ENCODE results near the gene MPRIP.

Gene MPRIP

DNA sequence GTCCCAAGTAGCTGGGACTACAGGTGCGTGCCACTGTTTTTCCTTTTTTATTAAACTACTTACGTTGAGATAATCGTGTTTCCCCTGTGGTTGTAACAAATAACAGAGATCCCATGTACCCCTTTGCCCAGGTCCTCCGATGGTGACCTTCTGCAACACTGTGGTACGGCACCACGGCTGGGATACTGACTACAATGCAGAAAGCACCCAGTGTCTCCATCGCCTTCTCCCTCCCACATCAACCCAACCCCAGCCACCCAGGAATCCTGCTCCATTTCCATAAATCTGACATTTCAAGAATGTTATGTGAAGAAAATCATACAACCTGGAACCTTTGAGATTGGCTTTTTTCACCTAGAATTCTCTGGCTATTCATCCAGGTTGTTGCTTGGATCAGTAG, 22.1 kb downstream of the MPRIP start:
- DNase-seq (ENCODE audit: low read depth in 1 of 2, low spot score in 1 of 2) = no peak

- DNase-seq (ENCODE audit: low read depth in 1 of 2, low spot score in 1 of 2) = no peak
Observed at GRCh38 chr17:17066021-17066420, 23.8 kb downstream of the MPRIP start.

DNA sequence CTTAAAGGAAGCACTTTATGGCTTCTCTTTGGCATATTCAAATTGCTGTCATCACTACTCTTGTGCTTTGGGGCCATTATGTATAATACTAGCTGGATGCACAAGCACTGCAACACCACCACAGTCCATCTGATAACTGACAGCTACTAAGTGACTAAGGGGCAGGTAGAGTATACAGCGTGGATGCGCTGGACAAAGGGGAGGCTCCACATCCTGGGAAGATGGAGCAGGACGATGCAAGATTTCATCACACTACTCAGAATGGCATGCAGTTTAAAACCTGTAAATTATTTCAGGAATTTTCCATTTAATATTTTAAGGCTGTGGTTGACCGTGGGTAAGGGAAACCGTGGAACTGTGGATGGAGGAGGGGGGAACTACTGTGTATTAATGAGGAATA, 25.0 kb downstream of the MPRIP start:
- DNase-seq (ENCODE audit: low read depth in 1 of 2, low spot score in 1 of 2) = no peak

DNA sequence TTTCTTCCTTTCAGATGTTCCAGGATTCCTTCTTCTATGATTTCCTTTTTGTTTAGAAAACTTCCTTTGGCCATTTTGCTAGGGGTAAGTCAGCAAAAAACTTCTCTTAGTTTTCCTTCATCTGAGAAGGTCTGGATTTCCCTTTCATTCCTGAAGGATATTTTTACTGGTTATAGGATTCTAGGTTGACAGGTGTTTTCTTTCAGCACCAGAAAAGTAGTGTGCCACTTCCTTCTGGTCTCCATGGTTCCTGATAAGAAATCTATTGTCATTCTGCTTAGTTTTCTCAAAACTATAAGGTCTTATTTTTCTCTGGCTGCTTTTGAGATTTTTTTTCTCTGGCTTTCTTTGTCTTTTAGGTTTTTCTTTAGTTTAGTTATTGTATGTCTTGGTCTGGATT, 27.6 kb downstream of the MPRIP start:
- DNase-seq (ENCODE audit: low read depth in 1 of 2, low spot score in 1 of 2) = no peak

DNA sequence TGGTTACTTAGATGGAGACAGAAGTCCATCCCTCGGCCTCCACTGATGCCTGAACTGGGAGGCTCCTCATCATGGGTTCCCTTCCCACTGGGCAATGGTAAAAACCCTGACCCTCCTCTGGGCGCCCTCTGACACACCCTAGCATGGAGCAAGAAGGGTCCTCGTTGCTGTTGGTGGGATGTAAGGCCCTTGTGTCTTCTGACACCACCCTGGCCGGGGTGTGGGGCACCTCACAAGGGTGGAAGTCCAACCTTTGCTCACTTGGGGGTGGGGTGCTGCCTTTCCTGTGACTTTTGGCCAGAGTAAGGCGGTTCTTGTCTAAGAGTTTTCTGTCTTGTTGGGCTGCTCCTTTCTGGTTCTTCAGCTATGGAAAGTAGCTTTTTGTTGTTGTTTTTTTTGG, 28.7 kb downstream of the MPRIP start:
- no peak for DNase-seq (ENCODE audit: low read depth in 1 of 2, low spot score in 1 of 2)

DNA sequence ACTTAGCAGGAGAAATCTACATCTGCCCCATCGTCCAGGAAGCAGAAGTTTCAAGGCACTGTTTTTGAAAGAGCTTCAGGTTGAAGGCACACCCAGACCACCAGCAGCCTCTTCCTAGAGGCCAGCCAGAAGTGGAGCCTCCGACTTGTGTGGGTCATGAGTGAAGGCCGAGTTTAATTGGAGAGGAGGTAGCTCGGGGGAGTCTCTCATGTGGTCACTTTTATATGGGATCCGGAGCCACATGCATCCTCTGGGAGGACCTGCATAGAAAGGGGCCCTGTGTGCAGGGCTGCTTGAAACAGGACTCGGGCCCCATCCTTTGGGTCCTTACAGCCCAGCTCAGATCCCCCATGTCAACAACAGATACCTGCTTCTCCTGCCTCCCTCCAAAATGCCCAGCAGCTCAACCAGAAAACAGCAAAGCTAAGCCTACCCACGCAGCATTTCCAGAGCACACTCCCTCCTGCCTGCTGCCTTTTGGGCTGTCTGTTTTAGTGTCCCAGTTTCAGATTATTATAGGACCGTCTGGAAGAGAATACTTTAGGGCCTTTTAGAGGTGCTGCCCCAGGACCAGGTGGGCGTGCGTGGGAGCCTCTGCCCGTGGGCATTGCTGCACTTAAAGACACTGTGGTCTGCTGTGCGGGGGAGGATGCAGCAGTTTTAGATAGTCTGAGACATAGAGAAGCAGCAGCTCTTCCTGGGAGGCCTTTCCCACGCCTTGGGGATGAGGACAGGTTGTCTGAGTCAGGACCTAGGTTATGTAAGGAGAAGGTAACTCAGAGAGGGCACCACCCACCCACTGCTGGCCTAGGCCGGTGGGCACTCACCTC, 29.5 kb downstream of the MPRIP start:
- no peak for DNase-seq (ENCODE audit: low read depth in 1 of 2, low spot score in 1 of 2)

- DNase-seq (ENCODE audit: low read depth in 1 of 2, low spot score in 1 of 2) = no peak
Observed at GRCh38 chr17:17072546-17072945, 30.3 kb downstream of the MPRIP start.

- no peak for DNase-seq (ENCODE audit: low read depth in 1 of 2, low spot score in 1 of 2)
Observed at GRCh38 chr17:17073030-17073564, 30.8 kb downstream of the MPRIP start.

DNA sequence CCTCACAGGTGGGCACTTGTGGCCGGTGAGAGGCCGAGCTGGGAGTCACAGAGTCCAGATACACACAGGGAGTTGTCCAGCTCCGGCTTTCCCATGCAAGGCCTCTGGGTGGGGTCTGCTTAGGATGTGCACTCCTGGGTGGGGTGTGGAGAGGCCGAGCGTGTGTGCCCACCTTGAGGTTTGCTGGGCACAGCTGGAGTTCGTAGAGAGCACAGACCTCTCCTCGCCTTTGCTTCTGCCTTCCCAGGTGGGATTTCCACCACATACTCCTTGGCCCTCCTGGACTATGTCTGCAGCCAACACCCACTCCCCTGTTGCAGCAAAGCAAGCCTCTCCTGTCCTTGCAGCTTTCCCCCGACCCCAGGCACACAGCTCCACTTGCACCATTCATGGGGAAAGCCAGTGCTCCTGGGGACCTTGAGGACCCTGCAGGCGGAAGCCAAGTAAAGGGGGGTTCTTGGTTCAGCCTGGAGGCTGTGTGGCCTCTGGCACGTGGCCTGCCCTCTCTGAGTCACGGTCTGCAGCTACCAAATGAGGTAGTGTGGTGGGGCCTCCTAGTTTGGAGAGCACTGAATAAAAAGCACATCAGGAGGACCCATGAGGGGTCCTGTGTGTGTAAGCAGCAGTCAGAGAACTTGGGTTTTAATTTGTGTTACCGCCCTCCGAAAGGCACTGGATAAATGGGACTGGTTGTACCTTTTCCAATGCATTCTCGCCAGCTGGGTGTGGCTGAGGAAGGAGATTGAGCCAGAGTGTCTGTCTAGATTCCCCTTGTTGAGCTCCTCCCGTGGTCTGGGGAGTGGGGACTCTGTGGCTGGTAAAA, 31.5 kb downstream of the MPRIP start:
- DNase-seq (ENCODE audit: low read depth in 1 of 2, low spot score in 1 of 2) = no peak

DNA sequence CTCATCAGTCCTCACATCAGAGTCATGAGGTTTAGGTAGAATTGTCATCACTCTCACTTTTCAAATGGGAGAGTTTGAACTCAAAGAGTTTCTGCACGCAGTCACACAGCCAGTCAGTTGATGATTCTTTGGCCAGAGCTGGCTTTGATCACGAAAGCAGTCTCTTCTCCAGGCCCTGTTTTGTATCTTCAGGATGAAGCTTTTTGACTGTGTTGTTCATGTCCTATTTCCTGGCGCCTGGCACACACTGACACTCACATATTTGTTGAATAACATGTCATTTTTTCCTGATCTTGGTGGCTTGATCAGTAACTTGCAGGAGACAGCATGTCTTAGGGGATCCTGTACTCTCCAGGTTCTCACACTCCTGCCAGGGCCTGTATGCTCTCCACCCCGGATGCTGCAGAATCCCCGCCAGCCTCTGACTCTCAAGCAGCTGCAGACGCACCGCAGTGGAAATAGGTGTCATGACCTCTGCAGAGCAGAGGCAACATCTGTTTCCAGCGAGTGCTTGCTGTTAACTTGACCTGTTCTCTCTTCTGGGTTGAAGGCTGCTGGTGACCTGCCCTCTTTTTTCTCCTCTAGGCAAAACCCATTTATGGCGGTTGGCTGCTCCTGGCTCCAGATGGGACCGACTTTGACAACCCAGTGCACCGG, 33.0 kb downstream of the MPRIP start:
- DNase-seq (ENCODE audit: low read depth in 1 of 2, low spot score in 1 of 2) = no peak

GRCh38 chr17:17076066-17076465, 33.8 kb downstream of the MPRIP start:
- no peak for DNase-seq (ENCODE audit: low read depth in 1 of 2, low spot score in 1 of 2)

DNA sequence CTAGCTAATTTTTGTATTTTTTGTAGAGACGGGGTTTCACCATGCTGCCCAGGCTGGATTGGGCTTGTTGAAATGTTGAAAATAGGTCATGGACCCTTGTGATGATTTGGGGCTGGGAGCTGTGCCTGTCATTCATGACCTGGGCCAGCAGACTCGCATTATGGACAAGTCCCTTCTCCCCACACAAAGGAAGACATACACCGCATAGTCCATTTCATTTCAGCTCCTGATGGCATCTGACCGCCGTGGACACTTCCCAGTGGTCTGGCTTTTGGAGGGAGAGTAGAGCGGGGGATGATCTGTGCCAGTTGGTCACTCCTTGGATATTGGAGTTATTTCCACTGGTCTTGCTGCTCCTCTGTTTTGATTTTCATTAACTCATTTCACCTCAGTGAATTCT, 34.8 kb downstream of the MPRIP start:
- no peak for DNase-seq (ENCODE audit: low read depth in 1 of 2, low spot score in 1 of 2)

DNA sequence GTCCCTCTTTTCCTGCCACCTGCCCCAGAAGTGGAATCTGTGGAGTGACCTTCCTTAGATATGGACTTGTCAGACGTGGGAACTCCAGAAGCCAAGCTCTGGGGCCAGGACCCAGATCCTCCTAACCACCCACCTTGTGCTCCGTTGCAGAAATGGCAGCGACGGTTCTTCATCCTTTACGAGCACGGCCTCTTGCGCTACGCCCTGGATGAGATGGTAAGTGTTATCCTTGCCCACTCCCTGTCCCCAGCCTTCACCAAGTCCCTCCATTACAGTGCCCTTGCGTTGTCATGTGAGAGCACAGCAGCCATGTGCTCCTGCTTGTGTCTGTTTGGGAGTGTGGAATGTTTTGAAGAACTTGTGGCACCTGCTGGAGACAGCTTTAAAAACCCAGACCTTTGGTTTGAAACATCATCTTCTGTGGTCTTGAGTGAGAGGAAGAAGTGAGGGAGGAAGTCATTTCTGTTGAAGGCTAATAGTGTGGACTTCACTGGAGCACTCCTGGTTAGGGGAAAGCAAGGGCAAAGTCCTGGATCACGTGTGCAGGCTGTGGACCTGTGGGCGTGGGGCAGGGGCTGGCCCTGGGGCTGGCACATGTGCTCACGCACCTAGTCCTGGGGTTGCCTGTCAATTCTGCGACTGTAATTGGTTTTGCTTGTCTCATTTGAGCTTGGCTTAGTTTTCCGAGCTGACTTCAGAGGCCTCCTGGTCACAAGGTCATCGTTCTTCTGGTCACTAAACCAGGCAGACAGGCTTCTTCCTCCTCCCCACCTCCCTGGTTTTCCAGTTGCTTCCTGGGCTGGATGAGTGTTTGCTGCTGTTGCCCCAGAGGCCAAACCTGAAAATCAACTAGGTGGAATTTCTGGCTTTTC, 35.8 kb downstream of the MPRIP start:
- DNase-seq (ENCODE audit: low read depth in 1 of 2, low spot score in 1 of 2) = no peak

DNA sequence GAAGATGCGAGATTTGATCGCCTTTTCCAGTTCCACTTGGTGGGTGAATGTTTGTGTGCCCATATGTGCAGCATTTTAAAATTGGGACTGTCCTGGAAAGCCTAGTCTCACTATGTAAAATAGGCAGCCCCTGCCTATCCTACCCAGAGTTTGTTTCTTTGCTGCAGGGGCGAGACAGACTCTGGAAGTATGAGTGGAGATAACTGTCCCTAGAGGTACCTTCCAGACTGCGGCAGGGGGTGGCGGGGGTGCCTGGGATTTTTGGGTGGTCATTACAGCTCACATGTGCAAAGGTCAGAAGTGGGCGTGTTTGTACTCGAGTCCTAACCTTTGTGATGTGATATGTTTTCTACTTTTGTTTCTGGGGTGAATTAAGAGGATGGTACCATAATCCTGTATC, 36.6 kb downstream of the MPRIP start:
- no peak for DNase-seq (ENCODE audit: low read depth in 1 of 2, low spot score in 1 of 2)

DNA sequence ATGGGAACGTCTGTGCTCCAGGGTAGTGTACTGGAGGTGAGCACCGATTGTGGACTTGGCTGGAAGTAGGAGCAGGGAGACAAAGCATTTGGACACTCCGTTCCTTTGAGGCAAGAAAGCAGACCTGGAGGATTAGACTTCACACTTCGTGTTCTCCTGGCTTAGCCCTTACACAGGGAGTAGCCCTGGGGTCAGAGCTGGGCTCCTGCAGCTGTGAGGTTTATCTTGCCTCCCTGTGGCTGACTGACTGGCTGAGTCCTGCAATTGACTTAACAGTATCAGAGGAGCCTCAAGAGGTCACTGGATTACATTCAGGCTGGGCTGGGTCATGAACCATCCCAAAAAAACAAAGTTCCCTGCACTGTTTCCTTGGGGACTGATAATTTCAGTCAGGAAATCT, 37.1 kb downstream of the MPRIP start:
- DNase-seq (ENCODE audit: low read depth in 1 of 2, low spot score in 1 of 2) = no peak

DNA sequence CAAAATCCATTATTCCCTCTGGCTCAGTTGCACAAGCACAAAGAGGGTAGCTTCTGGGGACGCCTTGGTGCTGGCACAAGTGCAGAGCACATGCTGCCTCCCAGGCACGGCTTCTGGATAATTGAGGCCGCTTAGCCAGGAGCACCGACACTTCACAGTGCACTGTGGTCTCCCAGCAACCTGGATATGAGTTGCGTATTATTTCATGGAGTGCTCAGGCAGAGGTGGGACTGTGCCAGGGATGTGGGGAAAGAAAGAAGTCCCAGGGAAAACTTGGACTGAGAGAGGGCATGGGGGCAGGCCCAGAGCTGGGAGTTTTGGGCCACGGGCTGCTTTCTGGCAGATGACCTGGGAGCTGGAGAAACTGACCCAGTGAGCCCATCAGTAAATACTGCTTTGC, 37.5 kb downstream of the MPRIP start:
- no peak for DNase-seq (ENCODE audit: low read depth in 1 of 2, low spot score in 1 of 2)

DNA sequence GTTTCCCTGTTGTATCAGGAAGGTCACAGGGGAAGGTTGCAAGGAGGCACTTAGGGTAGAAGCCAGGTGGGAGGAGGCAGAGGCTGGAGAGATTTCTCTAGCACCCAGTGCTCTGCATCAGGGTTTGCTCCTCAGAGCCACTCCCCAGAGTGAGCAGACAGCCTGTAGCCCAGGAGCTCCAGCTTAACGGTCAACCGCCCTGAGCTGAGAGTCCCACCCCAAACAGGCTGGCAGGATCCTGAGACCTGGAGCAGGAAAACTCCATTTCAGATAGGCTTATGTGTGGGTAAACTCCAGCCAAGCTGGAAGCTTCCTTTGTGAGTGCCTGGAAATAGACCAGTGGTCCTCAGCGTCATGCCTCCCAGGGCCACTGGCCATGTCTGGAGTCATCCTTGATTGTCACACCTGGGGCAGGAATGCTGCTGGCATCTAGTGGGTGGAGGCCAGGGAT, 37.9 kb downstream of the MPRIP start:
- no peak for DNase-seq (ENCODE audit: low read depth in 1 of 2, low spot score in 1 of 2)

DNA sequence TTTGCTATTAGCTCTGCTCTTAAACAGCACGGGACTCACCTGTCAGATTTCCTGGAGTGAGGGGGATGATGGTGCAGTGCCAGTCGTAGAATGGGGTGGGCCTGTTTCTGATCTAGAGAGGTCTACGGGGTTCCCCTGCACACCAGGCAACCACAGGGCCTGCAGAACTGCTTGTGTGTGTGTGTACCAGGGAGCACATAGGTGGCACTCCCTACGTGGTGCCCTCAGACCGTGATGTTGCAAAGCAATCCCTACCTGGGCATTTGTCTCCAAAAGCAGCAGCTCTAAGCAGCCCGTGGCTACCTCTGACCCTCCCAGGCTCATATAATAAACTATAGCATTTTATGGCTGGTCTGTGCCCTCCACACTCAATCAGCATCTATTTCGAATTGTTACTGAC, 38.5 kb downstream of the MPRIP start:
- DNase-seq (ENCODE audit: low read depth in 1 of 2, low spot score in 1 of 2) = no peak

DNA sequence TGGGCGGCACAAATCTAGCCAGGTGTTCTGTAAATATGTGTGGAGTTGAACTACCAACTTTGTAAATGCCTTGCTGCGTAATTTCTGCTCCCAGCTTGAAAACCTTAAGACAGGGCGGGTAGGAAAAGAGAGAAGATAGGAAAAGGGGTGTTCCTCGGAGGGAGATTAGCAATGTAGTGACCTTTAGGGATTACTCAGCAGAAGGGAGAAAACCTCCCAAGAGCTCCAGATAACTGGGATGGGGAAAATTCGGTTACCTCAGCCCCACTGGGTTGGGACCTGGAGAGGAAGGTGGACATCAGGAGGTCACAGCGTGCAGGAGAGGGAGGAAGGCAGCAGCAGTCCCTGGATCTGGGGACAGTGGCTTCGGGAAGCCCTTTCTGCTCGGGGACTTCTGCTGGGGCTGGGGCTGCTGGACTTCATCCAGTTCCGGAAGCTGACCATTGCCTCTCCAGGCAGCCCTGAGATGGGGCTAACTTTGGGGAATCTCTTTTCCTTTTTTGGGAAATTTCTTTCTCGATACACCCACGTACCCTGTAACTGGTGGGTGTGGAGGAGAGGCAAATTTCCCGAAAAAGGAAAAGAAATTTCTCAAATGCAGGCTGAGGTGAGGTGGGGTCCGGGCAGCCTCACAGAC, 39.2 kb downstream of the MPRIP start:
- DNase-seq (ENCODE audit: low read depth in 1 of 2, low spot score in 1 of 2) = no peak

- no peak for DNase-seq (ENCODE audit: low read depth in 1 of 2, low spot score in 1 of 2)
Observed at GRCh38 chr17:17082878-17083277, 40.6 kb downstream of the MPRIP start.

All from activated CD4-positive, alpha-beta T cell treated with anti-CD3 and anti-CD28 coated beads, Interleukin-2, amount 50 U/mL, for 24 hours (primary cell).